GM13977 (cell line): Measurements from ENCODE around the gene NAV1.

Experiments used
- DNase-seq: peaks from one replicate; pipeline ENCODE4 v3.0.0; 2012; ENCODE audit warnings: low spot score
- CTCF ChIP-seq: IDR thresholded peaks from 2 replicates; pipeline ENCODE4 v1.5.1; 2012; ENCODE audit warnings: mild to moderate bottlenecking, control low read depth; ENCODE audit not compliant: insufficient read depth; ENCODE audit errors: extremely low read depth, missing control alignments
- in situ Hi-C: fragments of 300-500 bp; cut with MboI; formaldehyde crosslinking; loops from one replicate; pipeline ENCODE4 v1.12.0; 2022; ENCODE audit warnings: low sequenced_read_pairs, low pct_unique_long_range_greater_than_20kb, mixed read lengths, inconsistent platforms; ENCODE audit not compliant: unreplicated experiment

Gene NAV1

GRCh38 chr1:201554190-201554600, 15.3 kb downstream of the NAV1 start:
- no peak for DNase-seq
- in situ Hi-C loops = loop anchor here (10.0 kb wide), 1 partner anchor 151 kb away; no protein-coding TSS in a partner anchor

GRCh38 chr1:201554789-201555592, 16.1 kb downstream of the NAV1 start:
- in situ Hi-C loops = loop anchor here (10.0 kb wide), 1 partner anchor 150 kb away; no protein-coding TSS in a partner anchor
- no peak for TF ChIP-seq CTCF
- no peak for DNase-seq

More at GRCh38 chr1:201554190-201554600, 15.3 kb downstream of the NAV1 start:
- TF ChIP-seq CTCF = no peak

GRCh38 chr1:201555593-201555945, 16.6 kb downstream of the NAV1 start:
- no peak for DNase-seq
- in situ Hi-C loops = loop anchor here (10.0 kb wide), 1 partner anchor 149 kb away; no protein-coding TSS in a partner anchor
- TF ChIP-seq CTCF = no peak

- in situ Hi-C loops = loop anchor here (10.0 kb wide), 1 partner anchor 148 kb away; no protein-coding TSS in a partner anchor
- DNase-seq = no peak
- TF ChIP-seq CTCF = no peak
Observed at GRCh38 chr1:201556841-201557571, 18.1 kb downstream of the NAV1 start.

- no peak for DNase-seq
- in situ Hi-C loops = loop anchor here (10.0 kb wide), 1 partner anchor 147 kb away; no protein-coding TSS in a partner anchor
- no peak for TF ChIP-seq CTCF
Observed at GRCh38 chr1:201557572-201557958, 18.6 kb downstream of the NAV1 start.

- TF ChIP-seq CTCF = peak; percentile 95
- in situ Hi-C loops = loop anchor here (10.0 kb wide), 2 partner anchors 145 to 245 kb away; no protein-coding TSS in a partner anchor
- DNase-seq = peak; percentile 83
Observed at GRCh38 chr1:201559679-201560162, 20.8 kb downstream of the NAV1 start.
